WTC11 (cell line): ENCODE measurements around the gene PAK6.

Experiments used
- CBFB ChIP-seq: sonication (generic); formaldehyde crosslinking; IDR thresholded peaks from 2 replicates; pipeline ENCODE4 v1.8.1; 2022; ENCODE audit warnings: mild to moderate bottlenecking, low read depth, missing genetic modification reagents
- NFE2L1 ChIP-seq: sonication (generic); formaldehyde crosslinking; IDR thresholded peaks from 2 replicates; pipeline ENCODE4 v1.8.1; 2023; ENCODE audit warnings: missing genetic modification reagents
- NFYB ChIP-seq: sonication (generic); formaldehyde crosslinking; conservative IDR thresholded peaks from 2 replicates; pipeline ENCODE4 v1.8.0; 2022; ENCODE audit warnings: low read depth, missing genetic modification reagents
- RORB ChIP-seq: fragments of 250-450 bp; sonication (Bioruptor Pico); IDR thresholded peaks from 2 replicates; pipeline ENCODE4 v1.9.0; 2021; ENCODE audit warnings: mild to moderate bottlenecking
- TEAD4 ChIP-seq: sonication (generic); formaldehyde crosslinking; IDR thresholded peaks from 2 replicates; pipeline ENCODE4 v1.8.0; 2022; ENCODE audit warnings: mild to moderate bottlenecking, missing genetic modification reagents
- TF ChIP-seq, protein P1 (sequence below): fragments of 200-600 bp; IDR thresholded peaks from 2 replicates; pipeline ENCODE4 v1.8.0; 2022; ENCODE audit warnings: antibody characterized with exemption
- TF ChIP-seq, protein P2 (sequence below): sonication (generic); formaldehyde crosslinking; IDR thresholded peaks from 2 replicates; pipeline ENCODE4 v1.8.1; 2022; ENCODE audit warnings: mild to moderate bottlenecking, moderate library complexity, missing genetic modification reagents
- TF ChIP-seq, protein P3 (sequence below): sonication (generic); formaldehyde crosslinking; IDR thresholded peaks from 2 replicates; pipeline ENCODE4 v1.8.1; 2022; ENCODE audit warnings: low read depth, missing genetic modification reagents, borderline replicate concordance
- TF ChIP-seq, protein P4 (sequence below): sonication (generic); formaldehyde crosslinking; IDR thresholded peaks from 2 replicates; pipeline ENCODE4 v1.8.1; 2023; ENCODE audit warnings: mild to moderate bottlenecking, missing genetic modification reagents
- TF ChIP-seq, protein P5 (sequence below): sonication (generic); formaldehyde crosslinking; IDR thresholded peaks from 2 replicates; pipeline ENCODE4 v1.8.1; 2022; ENCODE audit warnings: low read depth, mild to moderate bottlenecking, moderate library complexity, missing genetic modification reagents, borderline replicate concordance
- TF ChIP-seq, protein P6 (sequence below): fragments of 250-450 bp; sonication (Bioruptor Pico); IDR thresholded peaks from 2 replicates; pipeline ENCODE4 v1.9.0; 2021; ENCODE audit warnings: mild to moderate bottlenecking, borderline replicate concordance
- TF ChIP-seq, protein P7 (sequence below): sonication (generic); formaldehyde crosslinking; IDR thresholded peaks from 2 replicates; pipeline ENCODE4 v1.8.1; 2023; ENCODE audit warnings: mild to moderate bottlenecking, missing genetic modification reagents, moderate library complexity
- TF ChIP-seq, protein P8 (sequence below): sonication (generic); formaldehyde crosslinking; IDR thresholded peaks from 2 replicates; pipeline ENCODE4 v1.8.1; 2023; ENCODE audit warnings: mild to moderate bottlenecking, missing genetic modification reagents, moderate library complexity

DNA sequence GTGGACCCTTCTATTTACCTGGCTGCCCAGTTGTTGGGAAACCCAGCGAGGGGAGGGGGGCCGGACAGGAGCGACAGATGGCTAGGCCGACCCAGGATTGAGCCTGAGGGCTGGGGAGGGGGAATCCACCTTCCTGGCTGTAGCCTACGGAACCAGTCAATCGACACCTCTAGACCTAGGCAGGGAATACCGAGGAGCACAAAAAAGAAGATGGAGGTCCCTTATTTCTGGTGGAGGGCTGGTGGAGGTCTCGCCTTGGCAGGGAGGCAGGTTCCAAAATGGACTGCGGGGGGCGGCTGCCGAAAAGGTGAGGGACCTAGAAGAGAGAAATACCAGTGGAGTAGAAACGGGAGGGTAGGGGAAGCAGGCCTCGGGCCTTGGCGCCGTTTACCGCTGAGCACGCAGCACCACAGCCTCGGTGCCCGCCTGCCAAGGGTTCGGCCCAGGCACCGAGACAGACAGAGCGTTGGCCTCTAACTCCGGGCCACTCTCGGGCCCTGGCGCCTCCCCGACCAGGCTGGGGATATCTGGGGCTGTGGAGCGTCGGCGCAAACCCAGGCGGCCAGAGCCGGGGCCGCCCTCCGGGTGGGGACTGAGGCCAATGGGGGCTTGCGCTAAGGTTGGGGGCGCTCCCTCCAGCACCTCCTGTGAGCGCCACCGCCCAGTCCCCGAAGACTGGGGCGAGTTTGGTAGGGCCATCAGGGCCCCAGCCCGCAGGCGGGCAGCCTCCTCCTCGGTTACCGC is 42.4 kb downstream of the PAK6 start:
- TF ChIP-seq, protein P1, sequence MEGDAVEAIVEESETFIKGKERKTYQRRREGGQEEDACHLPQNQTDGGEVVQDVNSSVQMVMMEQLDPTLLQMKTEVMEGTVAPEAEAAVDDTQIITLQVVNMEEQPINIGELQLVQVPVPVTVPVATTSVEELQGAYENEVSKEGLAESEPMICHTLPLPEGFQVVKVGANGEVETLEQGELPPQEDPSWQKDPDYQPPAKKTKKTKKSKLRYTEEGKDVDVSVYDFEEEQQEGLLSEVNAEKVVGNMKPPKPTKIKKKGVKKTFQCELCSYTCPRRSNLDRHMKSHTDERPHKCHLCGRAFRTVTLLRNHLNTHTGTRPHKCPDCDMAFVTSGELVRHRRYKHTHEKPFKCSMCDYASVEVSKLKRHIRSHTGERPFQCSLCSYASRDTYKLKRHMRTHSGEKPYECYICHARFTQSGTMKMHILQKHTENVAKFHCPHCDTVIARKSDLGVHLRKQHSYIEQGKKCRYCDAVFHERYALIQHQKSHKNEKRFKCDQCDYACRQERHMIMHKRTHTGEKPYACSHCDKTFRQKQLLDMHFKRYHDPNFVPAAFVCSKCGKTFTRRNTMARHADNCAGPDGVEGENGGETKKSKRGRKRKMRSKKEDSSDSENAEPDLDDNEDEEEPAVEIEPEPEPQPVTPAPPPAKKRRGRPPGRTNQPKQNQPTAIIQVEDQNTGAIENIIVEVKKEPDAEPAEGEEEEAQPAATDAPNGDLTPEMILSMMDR = no peak
- TF ChIP-seq, protein P2, sequence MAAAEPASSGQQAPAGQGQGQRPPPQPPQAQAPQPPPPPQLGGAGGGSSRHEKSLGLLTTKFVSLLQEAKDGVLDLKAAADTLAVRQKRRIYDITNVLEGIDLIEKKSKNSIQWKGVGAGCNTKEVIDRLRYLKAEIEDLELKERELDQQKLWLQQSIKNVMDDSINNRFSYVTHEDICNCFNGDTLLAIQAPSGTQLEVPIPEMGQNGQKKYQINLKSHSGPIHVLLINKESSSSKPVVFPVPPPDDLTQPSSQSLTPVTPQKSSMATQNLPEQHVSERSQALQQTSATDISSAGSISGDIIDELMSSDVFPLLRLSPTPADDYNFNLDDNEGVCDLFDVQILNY (CRISPR knock-in tag) = no peak
- TF ChIP-seq TEAD4 = no peak
- TF ChIP-seq, protein P3, sequence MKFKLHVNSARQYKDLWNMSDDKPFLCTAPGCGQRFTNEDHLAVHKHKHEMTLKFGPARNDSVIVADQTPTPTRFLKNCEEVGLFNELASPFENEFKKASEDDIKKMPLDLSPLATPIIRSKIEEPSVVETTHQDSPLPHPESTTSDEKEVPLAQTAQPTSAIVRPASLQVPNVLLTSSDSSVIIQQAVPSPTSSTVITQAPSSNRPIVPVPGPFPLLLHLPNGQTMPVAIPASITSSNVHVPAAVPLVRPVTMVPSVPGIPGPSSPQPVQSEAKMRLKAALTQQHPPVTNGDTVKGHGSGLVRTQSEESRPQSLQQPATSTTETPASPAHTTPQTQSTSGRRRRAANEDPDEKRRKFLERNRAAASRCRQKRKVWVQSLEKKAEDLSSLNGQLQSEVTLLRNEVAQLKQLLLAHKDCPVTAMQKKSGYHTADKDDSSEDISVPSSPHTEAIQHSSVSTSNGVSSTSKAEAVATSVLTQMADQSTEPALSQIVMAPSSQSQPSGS (CRISPR knock-in tag) = no peak
- no peak for TF ChIP-seq CBFB (CRISPR knock-in tag)
- TF ChIP-seq, protein P4, sequence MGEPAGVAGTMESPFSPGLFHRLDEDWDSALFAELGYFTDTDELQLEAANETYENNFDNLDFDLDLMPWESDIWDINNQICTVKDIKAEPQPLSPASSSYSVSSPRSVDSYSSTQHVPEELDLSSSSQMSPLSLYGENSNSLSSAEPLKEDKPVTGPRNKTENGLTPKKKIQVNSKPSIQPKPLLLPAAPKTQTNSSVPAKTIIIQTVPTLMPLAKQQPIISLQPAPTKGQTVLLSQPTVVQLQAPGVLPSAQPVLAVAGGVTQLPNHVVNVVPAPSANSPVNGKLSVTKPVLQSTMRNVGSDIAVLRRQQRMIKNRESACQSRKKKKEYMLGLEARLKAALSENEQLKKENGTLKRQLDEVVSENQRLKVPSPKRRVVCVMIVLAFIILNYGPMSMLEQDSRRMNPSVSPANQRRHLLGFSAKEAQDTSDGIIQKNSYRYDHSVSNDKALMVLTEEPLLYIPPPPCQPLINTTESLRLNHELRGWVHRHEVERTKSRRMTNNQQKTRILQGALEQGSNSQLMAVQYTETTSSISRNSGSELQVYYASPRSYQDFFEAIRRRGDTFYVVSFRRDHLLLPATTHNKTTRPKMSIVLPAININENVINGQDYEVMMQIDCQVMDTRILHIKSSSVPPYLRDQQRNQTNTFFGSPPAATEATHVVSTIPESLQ (CRISPR knock-in tag) = no peak
- no peak for TF ChIP-seq NFYB
- TF ChIP-seq, protein P5, sequence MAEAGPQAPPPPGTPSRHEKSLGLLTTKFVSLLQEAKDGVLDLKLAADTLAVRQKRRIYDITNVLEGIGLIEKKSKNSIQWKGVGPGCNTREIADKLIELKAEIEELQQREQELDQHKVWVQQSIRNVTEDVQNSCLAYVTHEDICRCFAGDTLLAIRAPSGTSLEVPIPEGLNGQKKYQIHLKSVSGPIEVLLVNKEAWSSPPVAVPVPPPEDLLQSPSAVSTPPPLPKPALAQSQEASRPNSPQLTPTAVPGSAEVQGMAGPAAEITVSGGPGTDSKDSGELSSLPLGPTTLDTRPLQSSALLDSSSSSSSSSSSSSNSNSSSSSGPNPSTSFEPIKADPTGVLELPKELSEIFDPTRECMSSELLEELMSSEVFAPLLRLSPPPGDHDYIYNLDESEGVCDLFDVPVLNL (CRISPR knock-in tag) = no peak
- TF ChIP-seq, protein P6, sequence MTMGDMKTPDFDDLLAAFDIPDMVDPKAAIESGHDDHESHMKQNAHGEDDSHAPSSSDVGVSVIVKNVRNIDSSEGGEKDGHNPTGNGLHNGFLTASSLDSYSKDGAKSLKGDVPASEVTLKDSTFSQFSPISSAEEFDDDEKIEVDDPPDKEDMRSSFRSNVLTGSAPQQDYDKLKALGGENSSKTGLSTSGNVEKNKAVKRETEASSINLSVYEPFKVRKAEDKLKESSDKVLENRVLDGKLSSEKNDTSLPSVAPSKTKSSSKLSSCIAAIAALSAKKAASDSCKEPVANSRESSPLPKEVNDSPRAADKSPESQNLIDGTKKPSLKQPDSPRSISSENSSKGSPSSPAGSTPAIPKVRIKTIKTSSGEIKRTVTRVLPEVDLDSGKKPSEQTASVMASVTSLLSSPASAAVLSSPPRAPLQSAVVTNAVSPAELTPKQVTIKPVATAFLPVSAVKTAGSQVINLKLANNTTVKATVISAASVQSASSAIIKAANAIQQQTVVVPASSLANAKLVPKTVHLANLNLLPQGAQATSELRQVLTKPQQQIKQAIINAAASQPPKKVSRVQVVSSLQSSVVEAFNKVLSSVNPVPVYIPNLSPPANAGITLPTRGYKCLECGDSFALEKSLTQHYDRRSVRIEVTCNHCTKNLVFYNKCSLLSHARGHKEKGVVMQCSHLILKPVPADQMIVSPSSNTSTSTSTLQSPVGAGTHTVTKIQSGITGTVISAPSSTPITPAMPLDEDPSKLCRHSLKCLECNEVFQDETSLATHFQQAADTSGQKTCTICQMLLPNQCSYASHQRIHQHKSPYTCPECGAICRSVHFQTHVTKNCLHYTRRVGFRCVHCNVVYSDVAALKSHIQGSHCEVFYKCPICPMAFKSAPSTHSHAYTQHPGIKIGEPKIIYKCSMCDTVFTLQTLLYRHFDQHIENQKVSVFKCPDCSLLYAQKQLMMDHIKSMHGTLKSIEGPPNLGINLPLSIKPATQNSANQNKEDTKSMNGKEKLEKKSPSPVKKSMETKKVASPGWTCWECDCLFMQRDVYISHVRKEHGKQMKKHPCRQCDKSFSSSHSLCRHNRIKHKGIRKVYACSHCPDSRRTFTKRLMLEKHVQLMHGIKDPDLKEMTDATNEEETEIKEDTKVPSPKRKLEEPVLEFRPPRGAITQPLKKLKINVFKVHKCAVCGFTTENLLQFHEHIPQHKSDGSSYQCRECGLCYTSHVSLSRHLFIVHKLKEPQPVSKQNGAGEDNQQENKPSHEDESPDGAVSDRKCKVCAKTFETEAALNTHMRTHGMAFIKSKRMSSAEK (CRISPR knock-in tag) = no peak
- TF ChIP-seq, protein P7, sequence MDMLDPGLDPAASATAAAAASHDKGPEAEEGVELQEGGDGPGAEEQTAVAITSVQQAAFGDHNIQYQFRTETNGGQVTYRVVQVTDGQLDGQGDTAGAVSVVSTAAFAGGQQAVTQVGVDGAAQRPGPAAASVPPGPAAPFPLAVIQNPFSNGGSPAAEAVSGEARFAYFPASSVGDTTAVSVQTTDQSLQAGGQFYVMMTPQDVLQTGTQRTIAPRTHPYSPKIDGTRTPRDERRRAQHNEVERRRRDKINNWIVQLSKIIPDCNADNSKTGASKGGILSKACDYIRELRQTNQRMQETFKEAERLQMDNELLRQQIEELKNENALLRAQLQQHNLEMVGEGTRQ (CRISPR knock-in tag) = no peak
- no peak for TF ChIP-seq NFE2L1 (CRISPR knock-in tag)
- TF ChIP-seq, protein P8, sequence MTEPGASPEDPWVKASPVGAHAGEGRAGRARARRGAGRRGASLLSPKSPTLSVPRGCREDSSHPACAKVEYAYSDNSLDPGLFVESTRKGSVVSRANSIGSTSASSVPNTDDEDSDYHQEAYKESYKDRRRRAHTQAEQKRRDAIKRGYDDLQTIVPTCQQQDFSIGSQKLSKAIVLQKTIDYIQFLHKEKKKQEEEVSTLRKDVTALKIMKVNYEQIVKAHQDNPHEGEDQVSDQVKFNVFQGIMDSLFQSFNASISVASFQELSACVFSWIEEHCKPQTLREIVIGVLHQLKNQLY = no peak
- no peak for TF ChIP-seq RORB
